Measurements from ENCODE around the gene ZFAND2B. TPM values are rescaled to one million over a fixed set of nuclear protein-coding genes. Genes with fewer than 3 reads are reported as not detected.
"Not testable (repeated sequence)": the region's sequence is repeated elsewhere in the genome, so short reads cannot be mapped to it uniquely, and the experiment has no call there.

The ZFAND2B gene
- total RNA-seq, 1 experiment from 2014 or later, result 31.4 TPM

DNA sequence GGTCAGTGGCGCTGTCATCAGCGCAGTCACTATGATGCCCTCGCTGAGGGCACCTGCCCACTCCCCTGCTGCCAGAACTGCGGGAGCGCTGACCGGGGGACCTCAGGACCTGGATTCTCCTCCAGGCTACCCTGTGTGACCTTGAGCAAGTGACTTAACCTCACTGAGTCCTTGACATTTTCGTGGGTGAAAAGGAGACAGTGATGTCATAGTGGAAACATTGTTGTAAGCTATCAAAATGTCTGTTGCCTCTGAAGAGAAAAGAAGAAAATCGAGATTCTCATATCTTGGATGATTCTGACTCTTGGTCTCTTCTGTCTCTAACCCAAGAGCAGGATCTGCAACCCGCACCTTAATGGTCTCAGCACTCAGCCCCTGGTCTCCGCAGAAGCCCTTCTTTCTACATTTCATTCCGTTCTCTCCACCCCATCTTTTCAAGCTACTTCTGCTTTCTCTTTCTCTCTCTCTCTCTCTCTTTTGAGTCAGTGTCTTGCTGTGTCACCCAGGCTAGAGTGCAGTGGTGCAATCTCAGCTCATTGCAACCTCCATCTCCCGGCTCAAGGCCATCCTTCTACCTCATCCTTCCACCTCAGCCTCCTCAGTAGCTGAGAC is 48.1 kb downstream of the ZFAND2B start:
- no peak overlapping the region for H2AFZ ChIP-seq (ENCODE audit: low read depth, low read length, poor library complexity, severe bottlenecking)
- H3K4me2 ChIP-seq (ENCODE audit: low read length), result peak overlapping the region; percentile 97
- TF ChIP-seq EZH2 (IDR thresholded peaks at IDR 0.05), result 0 out of 2 replicates have a peak, but pooled peaks have one; percentile 50
- TF ChIP-seq EGR1 (IDR thresholded peaks at IDR 0.05; ENCODE audit: low read depth), result no peak
- no peak for TF ChIP-seq ZNF274 (IDR thresholded peaks at IDR 0.05; ENCODE audit: low read depth, low read length)
- no peak for TF ChIP-seq POLR2A (IDR thresholded peaks at IDR 0.05; ENCODE audit: borderline replicate concordance, extremely low read depth, insufficient read depth, insufficient read length)
- no peak for TF ChIP-seq REST (IDR thresholded peaks at IDR 0.05; ENCODE audit: low read depth)
- H3K9me3 ChIP-seq (ENCODE audit: control insufficient read depth in 1 of 2, insufficient read depth in 1 of 2, low read depth in 1 of 2, low read length in 2 of 2), result no peaks in the 10 kb centered on the region
- H3K27ac ChIP-seq (ENCODE audit: low read depth, low read length), result peak overlapping the region; percentile 12; the same call in 1 of the 2 replicates
- intact Hi-C loops (cut with micrococcal nuclease), result no loop called here
- ChIA-PET POLR2A (interaction anchor here (1.4 to 1.8 kb wide), 2 partner anchors 10 to 24 kb away, joined by 6 to 7 read pairs; partner anchors contain the start of genes DNAJB2, GLB1L and STK16), CTCF (interaction anchor here (1.9 kb wide), 1 partner anchor 22 kb away, joined by 6 read pairs; no protein-coding TSS in a partner anchor), RAD21 (ENCODE audit: low non-redundant PET in 1 of 2, low total read pairs in 2 of 2, uncharacterized antibody in 2 of 2, unreplicated experiment in 2 of 2) (no interaction called here)
- BruUV-seq (replicated peaks), result no TSS peak
- H3K9me2 ChIP-seq (ENCODE audit: insufficient read depth), result no peaks in the 10 kb centered on the region
- peak overlapping the region; percentile 33; the same call in 1 of the 2 replicates for H3K9ac ChIP-seq (ENCODE audit: low read length)
- no peaks in the 10 kb centered on the region for H4K20me1 ChIP-seq (ENCODE audit: insufficient read depth)
- H3K27me3 ChIP-seq (ENCODE audit: insufficient read depth, low read length), result peaks cover 5% of the 10 kb centered on the region; the same call in 1 of the 2 replicates
- peaks cover 0 to 3% of the 10 kb centered on the region in 2 experiments; a peak in 1 of 4 replicates for H3K36me3 ChIP-seq (ENCODE audit: control insufficient read depth in 1 of 2, insufficient read depth in 2 of 2, low read length in 2 of 2)
- peak overlapping the region; percentile 69 to 84 for H3K4me3 ChIP-seq (replicated peaks in 1 of 2; ENCODE audit: low read depth in 1 of 2, low read length in 2 of 2)
- peaks cover 17 to 44% of the 10 kb centered on the region in 2 experiments for H3K4me1 ChIP-seq (ENCODE audit: control insufficient read depth in 1 of 2, insufficient read depth in 2 of 2, low read length in 2 of 2)
- peaks cover 20% of the 10 kb centered on the region; the same call in 1 of the 2 replicates for H3K79me2 ChIP-seq (ENCODE audit: insufficient read depth, low read length)
- DNase-seq (ENCODE audit: low read depth, low spot score) (no peak), ATAC-seq (no peak)

GRCh38 chr2:219258942-219259341 is 52.4 kb downstream of the ZFAND2B start:
- DNase-seq (ENCODE audit: low read depth, low spot score); H3K4me3 ChIP-seq (replicated peaks in 1 of 2; ENCODE audit: low read depth in 1 of 2, low read length in 2 of 2); intact Hi-C loops (cut with micrococcal nuclease); H3K36me3 ChIP-seq (ENCODE audit: control insufficient read depth in 1 of 2, insufficient read depth in 2 of 2, low read length in 2 of 2); H3K79me2 ChIP-seq (ENCODE audit: insufficient read depth, low read length); POLR2A ChIA-PET; RAD21 ChIA-PET (ENCODE audit: low non-redundant PET in 1 of 2, low total read pairs in 2 of 2, uncharacterized antibody in 2 of 2, unreplicated experiment in 2 of 2); H4K20me1 ChIP-seq (ENCODE audit: insufficient read depth); H3K9ac ChIP-seq (ENCODE audit: low read length); H2AFZ ChIP-seq (ENCODE audit: low read depth, low read length, poor library complexity, severe bottlenecking); H3K27ac ChIP-seq (ENCODE audit: low read depth, low read length); H3K4me2 ChIP-seq (ENCODE audit: low read length); H3K9me3 ChIP-seq (ENCODE audit: control insufficient read depth in 1 of 2, insufficient read depth in 1 of 2, low read depth in 1 of 2, low read length in 2 of 2); H3K27me3 ChIP-seq (ENCODE audit: insufficient read depth, low read length); H3K9me2 ChIP-seq (ENCODE audit: insufficient read depth); ATAC-seq; BruUV-seq (replicated peaks): not testable (repeated sequence)
- H3K4me1 ChIP-seq (ENCODE audit: control insufficient read depth in 1 of 2, insufficient read depth in 2 of 2, low read length in 2 of 2), result peaks cover 6 to 10% of the 10 kb centered on the region in 2 experiments; a peak in 2 of 4 replicates
- CTCF ChIA-PET, result interaction anchor here (1.2 kb wide), 1 partner anchor 36 kb away, joined by 7 read pairs; no protein-coding TSS in a partner anchor

Other genes starting within 250 kb of the ZFAND2B start
- gene CDK5R2, start 247.1 kb upstream of the ZFAND2B start, total RNA-seq (2021; ENCODE audit: unreplicated experiment), result 0.44 TPM
- not detected for gene FEV, start 221.6 kb upstream of the ZFAND2B start, total RNA-seq (2021; ENCODE audit: unreplicated experiment)
- gene CRYBA2, start 213.4 kb upstream of the ZFAND2B start, total RNA-seq (2021; ENCODE audit: unreplicated experiment), result not detected
- gene CFAP65, start 165.3 kb upstream of the ZFAND2B start, total RNA-seq (2021; ENCODE audit: unreplicated experiment), result 0.52 TPM
- 0.17 TPM for gene IHH, start 145.9 kb upstream of the ZFAND2B start, total RNA-seq (2021; ENCODE audit: unreplicated experiment)
- 16.4 TPM for gene NHEJ1, start 46.0 kb upstream of the ZFAND2B start, total RNA-seq (2021; ENCODE audit: unreplicated experiment)
- 4.8 TPM for gene SLC23A3, start 36.8 kb upstream of the ZFAND2B start, total RNA-seq (2021; ENCODE audit: unreplicated experiment)
- 41.9 TPM for gene CNPPD1, start 29.9 kb upstream of the ZFAND2B start, total RNA-seq (2021; ENCODE audit: unreplicated experiment)
- 63.7 TPM for gene RETREG2, start 28.5 kb upstream of the ZFAND2B start, total RNA-seq (2021; ENCODE audit: unreplicated experiment)
- gene ABCB6, start 12.2 kb downstream of the ZFAND2B start, total RNA-seq (2021; ENCODE audit: unreplicated experiment), result 24.5 TPM
- 51.8 TPM for gene ATG9A, start 22.9 kb downstream of the ZFAND2B start, total RNA-seq (2021; ENCODE audit: unreplicated experiment)
- 64.7 TPM for gene ANKZF1, start 23.0 kb downstream of the ZFAND2B start, total RNA-seq (2021; ENCODE audit: unreplicated experiment)
- 6.6 TPM for gene GLB1L, start 38.7 kb downstream of the ZFAND2B start, total RNA-seq (2021; ENCODE audit: unreplicated experiment)
- gene STK16, start 38.7 kb downstream of the ZFAND2B start, total RNA-seq (2021; ENCODE audit: unreplicated experiment), result 31.4 TPM
- gene TUBA4B, start 46.5 kb downstream of the ZFAND2B start, total RNA-seq (2021; ENCODE audit: unreplicated experiment), result not detected
- 32.7 TPM for gene TUBA4A, start 47.1 kb downstream of the ZFAND2B start, total RNA-seq (2021; ENCODE audit: unreplicated experiment)
- gene DNAJB2, start 72.6 kb downstream of the ZFAND2B start, total RNA-seq (2021; ENCODE audit: unreplicated experiment), result 36.2 TPM
- not detected for gene PTPRN, start 102.6 kb downstream of the ZFAND2B start, total RNA-seq (2021; ENCODE audit: unreplicated experiment)
- not detected for gene RESP18, start 126.0 kb downstream of the ZFAND2B start, total RNA-seq (2021; ENCODE audit: unreplicated experiment)
- gene DNPEP, start 181.1 kb downstream of the ZFAND2B start, total RNA-seq (2021; ENCODE audit: unreplicated experiment), result 80.1 TPM
- 4.2 TPM for gene DES, start 211.6 kb downstream of the ZFAND2B start, total RNA-seq (2021; ENCODE audit: unreplicated experiment)
- 56.6 TPM for gene SPEG, start 228.1 kb downstream of the ZFAND2B start, total RNA-seq (2021; ENCODE audit: unreplicated experiment)